Pons (tissue), 1 donor: Measurements from ENCODE around the gene PLEKHG3.

Experiments used
- DNase-seq: peaks from one replicate; pipeline ENCODE4 v3.0.0-alpha.2; 2016; ENCODE audit warnings: low spot score

Gene PLEKHG3

DNA sequence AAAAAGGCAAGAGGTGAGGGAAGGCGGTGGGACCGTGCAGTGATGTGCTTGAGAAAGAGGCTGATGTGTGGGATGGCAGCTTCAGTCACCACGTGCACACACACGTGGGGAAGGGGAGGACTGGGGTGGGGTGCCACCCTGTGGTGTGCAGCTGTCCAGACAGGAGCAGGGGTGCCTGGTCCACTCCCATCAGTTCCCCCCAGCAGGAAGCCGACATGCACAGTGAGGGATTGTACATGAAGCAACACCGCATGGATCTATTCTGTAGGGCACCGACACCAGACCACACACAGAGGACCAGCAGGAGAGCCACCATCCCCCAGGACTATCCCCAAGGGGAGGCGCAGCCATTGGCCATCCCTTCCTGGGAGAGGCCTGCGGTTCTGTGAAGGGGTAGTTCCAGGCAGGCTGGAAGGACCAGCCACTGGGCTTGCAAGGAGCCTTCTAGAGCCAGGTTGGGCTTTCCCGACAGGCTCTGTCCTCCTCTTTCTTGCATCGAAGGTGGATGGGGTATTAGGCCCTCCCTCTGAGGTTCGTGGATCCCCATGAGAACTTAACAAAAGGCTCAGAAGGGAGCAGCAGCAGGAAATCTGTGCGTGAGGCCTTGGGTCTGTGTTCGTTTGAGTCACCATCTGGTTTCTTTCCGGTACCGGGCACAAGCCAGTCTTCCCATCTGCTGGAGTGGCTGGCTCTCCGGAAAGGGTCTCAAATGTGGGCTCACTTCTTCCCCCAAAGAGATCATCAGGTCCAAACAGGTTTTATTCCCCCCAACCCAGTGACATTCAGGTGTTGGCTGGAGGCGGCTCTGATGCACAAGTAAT, 59.8 kb downstream of the PLEKHG3 start:
- DNase-seq: no peak

DNA sequence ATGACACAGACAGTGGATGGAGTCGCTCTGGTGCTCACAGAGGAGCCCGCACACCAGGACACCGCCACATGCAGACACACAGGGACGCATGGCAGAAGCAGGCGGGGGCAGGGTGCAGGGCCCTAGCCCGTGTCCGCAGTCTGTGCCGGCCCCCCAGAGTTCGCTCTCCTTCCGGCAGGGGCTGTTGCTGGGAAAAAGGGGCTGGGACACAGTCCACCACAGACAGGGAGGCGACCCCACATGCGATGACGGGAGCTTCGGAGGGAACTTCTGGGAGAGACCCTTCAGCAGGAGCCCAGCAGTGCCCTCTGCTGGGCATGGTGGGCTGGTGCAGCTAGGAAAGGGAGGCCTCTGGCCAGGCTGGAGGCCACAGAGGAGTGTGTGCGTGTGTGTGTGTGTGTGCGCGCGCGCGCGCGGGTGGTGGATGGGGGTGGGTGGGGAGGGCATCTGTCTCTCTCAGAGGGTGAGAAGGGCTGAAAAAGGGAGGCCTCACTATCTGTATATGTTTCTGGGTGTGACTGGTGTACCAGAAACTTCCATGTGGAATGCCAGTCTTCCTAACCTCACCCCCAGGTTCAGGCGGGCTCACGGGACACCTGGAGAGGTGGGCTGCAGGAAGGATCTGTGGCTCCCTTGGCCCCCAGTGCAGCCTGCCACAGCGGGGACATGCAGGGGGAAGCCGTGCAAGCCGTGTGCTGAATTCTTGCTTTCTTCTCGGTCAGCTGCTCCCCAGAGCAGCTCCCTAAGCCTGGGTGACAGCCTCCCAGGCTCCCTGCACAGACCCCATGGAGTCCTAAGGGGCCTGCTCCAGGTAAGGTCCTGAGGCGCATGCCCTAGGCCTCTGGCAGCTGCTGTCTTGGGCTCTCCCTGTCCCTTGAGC, 60.7 kb downstream of the PLEKHG3 start:
- peak; percentile 86 for DNase-seq

GRCh38 chr14:64765740-64766302, 61.6 kb downstream of the PLEKHG3 start:
- no peak for DNase-seq

DNA sequence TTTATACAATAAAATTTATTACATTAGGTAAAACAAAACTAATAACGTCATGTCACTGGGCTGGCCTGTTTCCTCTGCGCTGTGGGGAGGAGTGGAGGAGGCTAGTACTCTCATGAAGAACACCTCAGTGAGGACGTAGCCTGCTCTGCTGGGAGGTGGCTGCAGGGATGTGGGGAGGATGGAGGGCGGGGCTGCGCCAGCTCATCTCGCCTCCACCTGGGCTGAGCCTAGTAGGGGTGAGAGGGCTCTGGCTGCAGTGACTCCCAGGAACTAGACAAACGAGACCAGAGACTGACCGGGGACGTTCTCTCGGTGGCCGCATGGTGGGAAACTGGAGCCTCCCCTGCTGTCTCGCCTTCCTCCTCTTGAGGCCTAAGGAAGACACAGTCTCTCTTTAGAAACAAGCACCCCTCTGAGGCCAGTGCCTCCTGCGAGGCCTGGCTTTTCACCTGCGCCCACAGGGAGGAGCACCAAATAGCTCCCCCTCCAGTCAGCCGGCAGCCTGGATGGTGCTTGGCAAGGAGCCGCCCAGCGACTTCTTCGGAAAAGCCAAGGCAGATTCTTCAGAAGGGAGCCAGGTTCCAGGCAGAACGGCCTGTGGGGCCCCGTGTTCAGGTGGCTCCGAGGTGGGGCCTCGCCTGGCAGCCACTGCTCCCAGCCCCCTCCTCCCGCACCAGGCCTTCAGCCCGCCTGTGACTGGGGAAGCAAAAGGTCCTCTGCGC, 62.4 kb downstream of the PLEKHG3 start:
- DNase-seq: no peak

DNA sequence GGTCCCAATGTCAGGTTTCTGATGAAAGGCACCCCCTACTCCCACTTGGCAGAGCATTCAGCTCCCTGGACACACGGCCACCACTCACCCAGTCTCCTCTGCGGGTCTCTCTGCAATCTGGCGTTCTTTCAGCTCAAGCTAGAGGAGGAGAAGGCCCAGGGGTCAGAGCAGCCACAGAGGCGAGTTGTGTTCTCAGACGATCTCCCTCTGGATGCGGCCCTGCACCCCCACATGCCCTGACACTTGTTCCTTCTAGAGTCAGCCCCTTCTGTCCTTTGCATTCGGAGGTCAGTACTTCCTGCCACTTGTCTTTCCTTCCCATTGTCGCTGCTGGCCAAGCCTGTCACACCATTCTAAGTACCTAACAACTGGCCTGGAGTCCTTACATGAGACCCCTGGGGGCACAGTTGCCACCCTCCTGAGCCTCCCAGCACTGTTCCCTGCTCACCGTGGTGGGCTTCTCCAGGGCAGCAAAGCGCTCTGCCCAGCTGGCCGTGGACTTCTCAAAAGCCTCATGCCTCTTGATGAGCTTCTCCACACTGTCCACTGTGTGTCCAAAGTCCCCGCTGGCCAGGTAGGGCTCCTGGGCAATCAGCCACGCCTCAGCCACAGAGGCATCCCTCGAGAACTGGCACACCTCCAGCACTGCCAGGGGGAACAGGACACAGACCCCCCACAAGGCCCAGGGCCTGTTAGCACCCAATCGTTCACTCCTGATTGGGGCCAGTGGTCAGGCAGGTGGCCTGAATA, 63.2 kb downstream of the PLEKHG3 start:
- DNase-seq: no peak

DNA sequence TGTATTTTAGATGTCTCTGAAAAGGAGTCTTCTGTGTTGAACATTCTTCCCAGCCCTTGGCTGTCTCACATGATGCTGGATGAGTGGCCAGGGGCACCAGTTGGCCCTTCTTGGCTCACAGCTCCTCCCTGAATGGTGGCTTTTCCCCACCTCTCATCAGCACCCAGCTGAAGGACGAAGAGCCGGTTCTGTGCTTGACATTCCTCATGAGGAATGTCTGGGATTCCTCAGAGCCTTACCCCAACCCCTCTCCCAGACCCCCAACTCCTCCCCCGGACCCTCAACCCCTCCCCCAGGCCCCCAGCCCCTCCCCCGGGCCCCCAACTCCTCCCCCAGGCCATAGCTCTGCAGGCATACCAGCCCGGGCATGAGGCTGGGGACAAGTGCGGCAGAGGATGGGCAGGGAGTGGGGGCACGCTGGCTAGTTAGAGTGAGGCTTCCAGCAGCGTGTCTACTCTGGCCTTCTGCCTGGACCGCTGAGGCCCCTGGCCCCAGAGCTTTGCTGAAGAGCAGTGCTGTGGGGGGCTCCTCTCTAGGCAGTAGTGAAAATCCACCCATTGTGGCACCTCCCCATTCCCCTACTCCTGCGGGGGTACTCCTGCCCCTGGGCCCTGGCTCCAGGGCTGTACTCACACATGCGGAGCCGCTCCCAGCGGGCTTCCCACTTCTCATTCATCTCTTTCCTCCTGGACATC, 64.3 kb downstream of the PLEKHG3 start:
- DNase-seq: no peak

DNA sequence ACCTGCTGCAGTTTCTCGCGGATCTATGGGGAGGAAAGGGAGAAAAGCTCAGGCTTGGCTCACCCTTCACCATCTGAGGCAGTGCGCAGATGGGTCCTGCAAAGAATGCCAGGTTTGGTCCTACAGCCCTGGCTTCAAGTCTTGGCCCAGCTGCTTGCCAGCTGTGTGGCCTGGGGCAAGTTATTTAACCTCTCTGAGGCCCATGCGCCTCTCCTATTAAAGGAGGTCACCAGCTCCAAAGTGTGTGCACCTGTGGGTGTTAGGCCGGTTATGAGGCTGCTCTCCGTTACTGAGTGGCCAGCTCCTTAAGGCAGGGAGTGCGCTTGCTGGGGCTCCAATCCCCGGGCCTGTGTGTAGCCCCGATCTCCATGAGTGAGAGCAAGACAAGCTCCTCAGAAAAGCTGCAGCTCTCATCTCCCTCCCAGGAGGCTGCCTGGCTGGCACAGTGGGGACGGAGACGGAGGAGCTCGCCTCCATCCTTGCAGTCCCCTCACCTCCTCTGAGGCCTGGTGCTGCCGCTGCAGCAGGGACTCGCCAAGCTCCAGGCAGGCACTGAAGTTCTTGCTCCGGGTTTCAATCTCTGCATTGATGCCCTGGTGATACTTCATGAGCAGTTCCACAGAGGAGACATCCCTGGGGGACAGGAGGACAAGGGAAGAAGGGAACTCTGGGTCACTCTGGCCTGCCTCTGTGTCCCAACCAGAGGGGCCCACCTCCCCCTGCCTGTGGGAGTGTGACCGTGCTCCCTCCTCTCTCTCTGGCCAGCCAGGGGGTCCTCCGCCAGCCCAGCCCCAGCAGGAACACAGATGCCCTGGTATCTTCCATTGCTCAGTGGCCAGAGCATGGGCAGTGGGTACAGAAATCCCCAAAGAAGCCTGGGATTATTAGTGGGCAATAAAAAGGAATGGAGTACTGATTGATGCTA, 65.1 kb downstream of the PLEKHG3 start:
- DNase-seq: no peak

DNA sequence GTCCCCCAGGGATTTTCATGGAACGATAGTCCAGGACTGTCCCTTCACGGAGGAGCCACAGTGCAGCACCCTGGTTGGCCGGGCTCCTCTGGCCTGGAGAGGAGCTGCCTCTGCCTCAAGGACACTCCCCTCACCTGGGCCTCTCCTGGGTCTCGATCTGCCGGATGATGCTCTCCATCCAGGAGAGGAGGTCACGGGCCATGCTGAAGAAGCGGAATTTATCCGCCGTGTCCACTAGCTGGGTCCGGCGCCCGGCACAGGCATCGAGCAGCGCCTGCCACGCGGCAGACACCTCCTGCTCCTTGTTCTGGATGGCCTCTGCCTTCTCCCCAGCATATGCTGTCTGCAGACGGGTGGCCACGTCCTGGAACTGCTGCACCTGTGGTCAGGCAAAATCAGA, 66.5 kb downstream of the PLEKHG3 start:
- DNase-seq: no peak

GRCh38 chr14:64771161-64771560, 66.9 kb downstream of the PLEKHG3 start:
- DNase-seq: no peak

DNA sequence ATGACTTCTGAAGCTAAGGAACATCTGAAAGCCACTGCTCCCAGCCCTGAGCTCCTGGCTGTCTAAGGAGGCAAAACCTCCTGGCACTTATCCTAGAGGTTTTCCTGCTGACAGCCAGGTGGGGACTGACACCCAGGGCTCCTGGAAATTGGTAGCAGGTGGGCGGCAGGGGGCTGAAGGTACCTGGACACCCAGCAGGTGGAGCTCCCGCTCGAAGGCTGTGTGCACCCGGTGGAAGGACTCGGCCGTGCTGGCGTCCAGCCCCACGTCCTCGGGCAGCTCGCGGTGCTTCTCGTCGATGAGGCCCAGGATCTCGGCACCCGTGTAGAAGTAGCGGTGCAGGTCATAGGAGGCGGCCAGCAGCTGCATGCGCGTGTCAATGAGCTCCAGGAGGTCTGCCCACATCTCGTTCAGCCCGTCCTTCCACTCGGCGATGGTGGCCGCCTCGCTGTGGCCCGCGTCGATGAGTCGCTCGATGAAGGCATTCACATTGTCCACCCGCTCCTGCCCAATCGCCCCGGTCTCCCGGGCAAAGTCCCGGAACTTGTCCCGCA, 68.2 kb downstream of the PLEKHG3 start:
- DNase-seq: no peak

GRCh38 chr14:64773046-64773445, 68.8 kb downstream of the PLEKHG3 start:
- no peak for DNase-seq

- no peak for DNase-seq
Observed at GRCh38 chr14:64773577-64773976, 69.4 kb downstream of the PLEKHG3 start.

GRCh38 chr14:64774272-64774671, 70.0 kb downstream of the PLEKHG3 start:
- no peak for DNase-seq

DNA sequence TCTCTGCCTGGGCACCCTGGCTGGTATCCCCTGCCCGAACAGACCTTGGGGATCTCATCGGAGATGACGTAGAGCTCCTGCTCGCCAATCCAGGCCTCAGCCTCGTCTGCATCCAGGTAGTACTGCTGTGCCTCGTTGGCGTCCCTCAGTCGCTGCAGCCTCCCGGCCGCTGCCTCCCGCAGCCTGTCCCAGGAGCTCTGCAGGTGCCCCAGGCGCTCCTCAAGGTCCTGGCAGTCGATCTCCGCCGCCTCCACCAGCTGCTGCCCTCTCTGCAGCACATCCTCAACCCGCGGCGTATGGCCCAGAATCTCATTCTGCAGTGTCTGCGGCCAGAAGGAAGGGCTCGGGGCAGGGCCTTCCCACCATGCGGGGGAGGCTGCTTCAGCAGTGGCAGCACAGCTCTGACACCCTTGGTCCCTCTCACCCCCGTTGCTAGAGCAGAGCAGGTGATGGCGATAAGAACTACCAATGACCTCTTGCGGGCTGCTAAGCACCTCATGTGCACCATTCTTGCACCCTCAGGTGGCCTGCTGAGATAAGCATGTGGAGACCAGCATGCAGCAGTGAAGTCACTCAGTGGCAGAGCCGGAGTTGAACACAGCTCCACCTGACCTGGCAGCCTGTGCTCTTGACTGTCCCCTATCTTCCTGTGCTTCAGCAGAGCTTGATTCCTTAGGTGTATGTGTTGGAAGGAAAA, 71.0 kb downstream of the PLEKHG3 start:
- no peak for DNase-seq

DNA sequence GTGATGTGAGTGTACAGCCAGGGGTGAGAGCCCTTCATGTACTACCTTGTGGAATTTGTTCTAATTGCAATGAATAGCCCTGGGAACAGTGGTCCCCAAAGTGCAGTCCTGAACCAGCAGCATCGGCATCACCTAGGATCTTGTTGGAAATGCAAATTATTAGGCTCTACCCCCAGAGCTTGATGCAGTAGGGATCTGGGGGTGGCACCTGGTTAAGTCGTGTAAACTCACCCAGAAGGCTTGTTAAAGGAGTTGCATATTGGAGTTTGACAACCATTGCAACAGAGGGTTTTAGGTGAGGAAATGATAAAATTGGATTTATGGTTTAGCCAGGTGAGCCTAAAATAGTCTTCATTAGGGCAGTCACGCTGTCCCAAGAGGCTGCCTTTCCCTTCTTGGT, 73.2 kb downstream of the PLEKHG3 start:
- DNase-seq: no peak

- DNase-seq: no peak
Observed at GRCh38 chr14:64778104-64778754, 74.0 kb downstream of the PLEKHG3 start.

GRCh38 chr14:64779472-64779871, 75.2 kb downstream of the PLEKHG3 start:
- DNase-seq: no peak

DNA sequence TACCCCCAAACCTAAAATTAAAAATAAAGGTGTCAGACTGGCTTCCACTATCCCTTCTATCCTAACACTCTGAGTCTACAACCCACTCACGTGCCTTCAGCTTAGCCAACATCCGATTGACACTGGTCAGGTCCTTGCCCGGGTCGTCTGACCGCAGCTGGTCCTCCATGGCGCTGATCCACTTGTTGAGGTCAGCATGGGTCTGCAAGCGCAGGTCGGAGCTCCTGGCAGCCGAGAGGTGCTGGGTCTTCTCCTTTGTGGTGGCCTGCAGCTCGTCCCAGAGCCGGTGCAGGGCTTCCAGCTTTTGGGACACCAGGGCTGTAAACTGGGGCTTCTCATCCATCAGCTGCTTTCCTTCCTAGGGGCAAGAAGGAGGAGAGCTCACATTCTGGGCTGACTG, 78.0 kb downstream of the PLEKHG3 start:
- DNase-seq: no peak
